Panc1 (cell line): Measurements from ENCODE around the gene JKAMP. TPM values are rescaled to one million over a fixed set of nuclear protein-coding genes. Genes with fewer than 3 reads are reported as not detected.

Experiments used
- ATAC-seq: fragments of 200-7000 bp; cut with Tn5 transposase; 2 replicates; pipeline ENCODE4 v1.9.1; 2020; ENCODE audit warnings: mild to moderate bottlenecking, moderate library complexity
- BruUV-seq: library from RNA; stranded (reverse); fragments of 400-500 nt; replicated peaks from 2 replicates; lab custom pipeline; 2021; lab: Mats Ljungman, UMichigan
- CTCF ChIA-PET: fragments of 300-600 bp; sonication (Branson Sonifier 250); formaldehyde crosslinking; loops from one replicate; lab custom pipeline; 2022; ENCODE audit warnings: antibody characterized with exemption; lab: Charles Lee
- POLR2A ChIA-PET: fragments of 300-600 bp; sonication (Branson Sonifier 250); formaldehyde crosslinking; loops from one replicate; lab custom pipeline; 2022; ENCODE audit warnings: antibody characterized with exemption; lab: Charles Lee
- DNase-seq: peaks from one replicate; pipeline ENCODE4 v3.0.0-alpha.2; 2010; ENCODE audit warnings: low read depth, low spot score
- H3K27ac ChIP-seq: 2 replicates; pipeline ENCODE4 v1.5.1; 2011; ENCODE audit warnings: mild to moderate bottlenecking, low read length, inconsistent platforms
- H3K27me3 ChIP-seq: fragments of 200-500 bp; sonication (Bioruptor generic); 2 replicates; pipeline ENCODE4 v1.6.0; 2014; ENCODE audit warnings: low read length, inconsistent platforms; ENCODE audit not compliant: control insufficient read depth, insufficient read depth
- H3K36me3 ChIP-seq: fragments of 200-500 bp; sonication (Bioruptor generic); 2 replicates; pipeline ENCODE4 v1.5.1; 2014; ENCODE audit warnings: inconsistent platforms, mild to moderate bottlenecking, low read length, moderate library complexity; ENCODE audit not compliant: control insufficient read depth, insufficient read depth
- H3K4me1 ChIP-seq: 2 replicates; pipeline ENCODE4 v1.5.1; 2011; ENCODE audit warnings: inconsistent platforms, mild to moderate bottlenecking, low read length, moderate library complexity; ENCODE audit not compliant: control insufficient read depth, insufficient read depth
- H3K4me3 ChIP-seq, 2 experiments: 2 replicates each; pipeline ENCODE4 v1.5.1; 2011 to 2012; ENCODE audit warnings: low read depth in 2 of 2, low read length in 2 of 2, mild to moderate bottlenecking in 2 of 2, inconsistent platforms in 1 of 2, moderate library complexity in 1 of 2
- H3K9me3 ChIP-seq: fragments of 200-500 bp; sonication (Bioruptor generic); 2 replicates; pipeline ENCODE4 v1.5.1; 2014; ENCODE audit warnings: low read depth, mild to moderate bottlenecking, inconsistent platforms, low read length, moderate library complexity; ENCODE audit not compliant: control insufficient read depth, insufficient read depth
- CTCF ChIP-seq: fragments of 450-650 bp; IDR thresholded peaks from 2 replicates; pipeline ENCODE4 v1.5.1; 2017; ENCODE audit warnings: mild to moderate bottlenecking
- POLR2AphosphoS5 ChIP-seq: IDR thresholded peaks from 2 replicates; pipeline ENCODE4 v1.6.1; 2012; ENCODE audit warnings: mild to moderate bottlenecking, low read depth, low read length, moderate library complexity
- SIN3A ChIP-seq: IDR thresholded peaks from 2 replicates; pipeline ENCODE4 v1.6.1; 2012; ENCODE audit warnings: low read depth, mild to moderate bottlenecking, low read length, moderate library complexity, borderline replicate concordance; ENCODE audit not compliant: insufficient read depth
- TCF7L2 ChIP-seq: IDR thresholded peaks from 2 replicates; pipeline ENCODE4 v1.6.1; 2011; ENCODE audit warnings: mild to moderate bottlenecking, low read depth, low read length, inconsistent platforms
- in situ Hi-C: cut with HindIII; loops from 2 replicates; pipeline ENCODE4 v1.10.0; 2016; ENCODE audit warnings: low sequenced_read_pairs, low pct_unique_long_range_greater_than_20kb
- intact Hi-C: fragments of 100-400 bp; cut with micrococcal nuclease; formaldehyde crosslinking; loops from one replicate; pipeline ENCODE4 v1.10.0; 2022; ENCODE audit not compliant: unreplicated experiment
- total RNA-seq: library from RNA; stranded (reverse); gene quantifications from one replicate; pipeline ENCODE4 v1.2.1, GENCODE V29; 2021; ENCODE audit not compliant: unreplicated experiment
- TF ChIP-seq, protein P1 (sequence below), 2 experiments: IDR thresholded peaks; 2 replicates each; pipeline ENCODE4 v1.6.1; 2011 to 2012; ENCODE audit warnings: low read depth in 2 of 2, control low read depth in 1 of 2, low read length in 1 of 2, mild to moderate bottlenecking in 1 of 2, moderate library complexity in 1 of 2; ENCODE audit not compliant: insufficient read depth in 1 of 2

JKAMP gene
- total RNA-seq, 1 experiment from 2014 or later = 36.0 TPM

GRCh38 chr14:59492384-59492783, 8.1 kb downstream of the JKAMP start:
- Histone ChIP-seq H3K4me3 (no peak overlapping the region), H3K27ac (no peak overlapping the region), H3K27me3 (no peaks in the 10 kb centered on the region), H3K9me3 (no peaks in the 10 kb centered on the region), H3K4me1 (no peaks in the 10 kb centered on the region; the same call in 1 of the 2 replicates), H3K36me3 (peaks cover 25% of the 10 kb centered on the region)
- no TSS peak for BruUV-seq
- intact Hi-C loops (loop anchor here (10.0 kb wide), 1 partner anchor 702 kb away; no protein-coding TSS in a partner anchor), in situ Hi-C loops (no loop called here)
- POLR2A ChIA-PET = interaction anchor here (0.8 kb wide), 1 partner anchor 8 kb away, joined by 3 read pairs; the partner anchor contains the start of genes JKAMP and L3HYPDH
- CTCF ChIA-PET = no interaction called here
- ATAC-seq = no peak
- no peak for DNase-seq
- TF ChIP-seq POLR2AphosphoS5 (no peak), SIN3A (no peak), TCF7L2 (no peak)

GRCh38 chr14:59500732-59501131, 16.4 kb downstream of the JKAMP start:
- no peaks in the 10 kb centered on the region for H3K27me3 ChIP-seq
- ChIA-PET POLR2A (interaction anchor here (0.6 kb wide), 1 partner anchor 44 kb away, joined by 4 read pairs; no protein-coding TSS in a partner anchor), CTCF (no interaction called here)
- H3K36me3 ChIP-seq = peaks cover 18% of the 10 kb centered on the region
- no TSS peak for BruUV-seq
- DNase-seq = no peak
- H3K4me1 ChIP-seq = no peaks in the 10 kb centered on the region
- intact Hi-C loops (no loop called here), in situ Hi-C loops (no loop called here)
- ATAC-seq = no peak
- no peaks in the 10 kb centered on the region for H3K9me3 ChIP-seq
- no peak overlapping the region for H3K27ac ChIP-seq
- TF ChIP-seq CTCF (no peak), POLR2AphosphoS5 (no peak), TCF7L2 (no peak), SIN3A (no peak)
- TF ChIP-seq, protein P1, sequence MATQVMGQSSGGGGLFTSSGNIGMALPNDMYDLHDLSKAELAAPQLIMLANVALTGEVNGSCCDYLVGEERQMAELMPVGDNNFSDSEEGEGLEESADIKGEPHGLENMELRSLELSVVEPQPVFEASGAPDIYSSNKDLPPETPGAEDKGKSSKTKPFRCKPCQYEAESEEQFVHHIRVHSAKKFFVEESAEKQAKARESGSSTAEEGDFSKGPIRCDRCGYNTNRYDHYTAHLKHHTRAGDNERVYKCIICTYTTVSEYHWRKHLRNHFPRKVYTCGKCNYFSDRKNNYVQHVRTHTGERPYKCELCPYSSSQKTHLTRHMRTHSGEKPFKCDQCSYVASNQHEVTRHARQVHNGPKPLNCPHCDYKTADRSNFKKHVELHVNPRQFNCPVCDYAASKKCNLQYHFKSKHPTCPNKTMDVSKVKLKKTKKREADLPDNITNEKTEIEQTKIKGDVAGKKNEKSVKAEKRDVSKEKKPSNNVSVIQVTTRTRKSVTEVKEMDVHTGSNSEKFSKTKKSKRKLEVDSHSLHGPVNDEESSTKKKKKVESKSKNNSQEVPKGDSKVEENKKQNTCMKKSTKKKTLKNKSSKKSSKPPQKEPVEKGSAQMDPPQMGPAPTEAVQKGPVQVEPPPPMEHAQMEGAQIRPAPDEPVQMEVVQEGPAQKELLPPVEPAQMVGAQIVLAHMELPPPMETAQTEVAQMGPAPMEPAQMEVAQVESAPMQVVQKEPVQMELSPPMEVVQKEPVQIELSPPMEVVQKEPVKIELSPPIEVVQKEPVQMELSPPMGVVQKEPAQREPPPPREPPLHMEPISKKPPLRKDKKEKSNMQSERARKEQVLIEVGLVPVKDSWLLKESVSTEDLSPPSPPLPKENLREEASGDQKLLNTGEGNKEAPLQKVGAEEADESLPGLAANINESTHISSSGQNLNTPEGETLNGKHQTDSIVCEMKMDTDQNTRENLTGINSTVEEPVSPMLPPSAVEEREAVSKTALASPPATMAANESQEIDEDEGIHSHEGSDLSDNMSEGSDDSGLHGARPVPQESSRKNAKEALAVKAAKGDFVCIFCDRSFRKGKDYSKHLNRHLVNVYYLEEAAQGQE (IDR thresholded peaks at IDR 0.05; ENCODE audit: insufficient read depth in 1 of 2, low read depth in 2 of 2, low read length in 1 of 2) = no peak
- H3K4me3 ChIP-seq = no peak overlapping the region

GRCh38 chr14:59503256-59503655, 18.9 kb downstream of the JKAMP start:
- Histone ChIP-seq H3K27ac (no peak overlapping the region), H3K4me3 (no peak overlapping the region), H3K27me3 (no peaks in the 10 kb centered on the region), H3K36me3 (peaks cover 9% of the 10 kb centered on the region; the same call in 1 of the 2 replicates), H3K9me3 (no peaks in the 10 kb centered on the region), H3K4me1 (no peaks in the 10 kb centered on the region)
- CTCF ChIA-PET = no interaction called here
- in situ Hi-C loops = no loop called here
- DNase-seq (no peak), ATAC-seq (no peak)
- no TSS peak for BruUV-seq
- intact Hi-C loops = no loop called here
- no peak for TF ChIP-seq CTCF
- TF ChIP-seq, protein P1 (IDR thresholded peaks at IDR 0.05; ENCODE audit: insufficient read depth in 1 of 2, low read depth in 2 of 2, low read length in 1 of 2) = no peak
- TF ChIP-seq TCF7L2 = no peak
- TF ChIP-seq SIN3A = no peak
- no peak for TF ChIP-seq POLR2AphosphoS5
- POLR2A ChIA-PET = no interaction called here
